Endodermal cell (in vitro differentiated cells): ENCODE data around the gene ARID3B. TPM values are rescaled to one million over a fixed set of nuclear protein-coding genes. Genes with fewer than 3 reads are reported as not detected.
A peak's percentile ranks its signal among the peaks of the same experiment; 100 is the strongest.

Experiments
- DNase-seq: peaks from one replicate; pipeline ENCODE4 v3.0.0-alpha.2; 2017
- H3K27ac ChIP-seq: 2 replicates; pipeline ENCODE4 v1.5.1; 2013; ENCODE audit warnings: mild to moderate bottlenecking, low read depth, low read length, moderate library complexity
- H3K27me3 ChIP-seq: 2 replicates; pipeline ENCODE4 v1.6.1; 2013; ENCODE audit warnings: mild to moderate bottlenecking, low read length, moderate library complexity; ENCODE audit not compliant: insufficient read depth, control insufficient read depth, poor library complexity, severe bottlenecking
- H3K36me3 ChIP-seq: 2 replicates; pipeline ENCODE4 v1.7.0; 2013; ENCODE audit warnings: mild to moderate bottlenecking, low read length, moderate library complexity; ENCODE audit not compliant: control insufficient read depth, insufficient read depth
- H3K4me1 ChIP-seq: one replicate; pipeline ENCODE4 v1.7.0; 2013; ENCODE audit warnings: low read length; ENCODE audit not compliant: control insufficient read depth, insufficient read depth
- H3K4me3 ChIP-seq: 2 replicates; pipeline ENCODE4 v1.5.1; 2013; ENCODE audit warnings: mild to moderate bottlenecking, low read length, moderate library complexity
- H3K9ac ChIP-seq: 2 replicates; pipeline ENCODE4 v1.6.1; 2013; ENCODE audit warnings: mild to moderate bottlenecking, low read length, moderate library complexity; ENCODE audit not compliant: poor library complexity, severe bottlenecking; ENCODE audit errors: extremely low read depth
- H3K9me3 ChIP-seq: 2 replicates; pipeline ENCODE4 v1.6.1; 2013; ENCODE audit warnings: mild to moderate bottlenecking, low read length, moderate library complexity; ENCODE audit not compliant: control insufficient read depth
- H3K27ac Mint-ChIP-seq: 2 replicates; pipeline ENCODE4 v1.8.0; 2020; ENCODE audit warnings: mixed read lengths
- H3K27me3 Mint-ChIP-seq: 2 replicates; pipeline ENCODE4 v1.8.0; 2021; ENCODE audit warnings: mild to moderate bottlenecking, mixed read lengths; ENCODE audit not compliant: insufficient read depth
- H3K36me3 Mint-ChIP-seq: 2 replicates; pipeline ENCODE4 v1.8.0; 2020; ENCODE audit warnings: low read depth, mixed read lengths
- H3K4me1 Mint-ChIP-seq: 2 replicates; pipeline ENCODE4 v1.8.0; 2020; ENCODE audit warnings: mixed read lengths
- H3K4me3 Mint-ChIP-seq: 2 replicates; pipeline ENCODE4 v1.8.0; 2020; ENCODE audit warnings: mild to moderate bottlenecking, moderate library complexity, mixed read lengths
- H3K9me3 Mint-ChIP-seq: 2 replicates; pipeline ENCODE4 v1.8.0; 2020; ENCODE audit warnings: mild to moderate bottlenecking, mixed read lengths
- CTCF ChIP-seq: fragments of 200-600 bp; sonication (generic); conservative IDR thresholded peaks from 2 replicates; pipeline ENCODE4 v1.5.0; 2021; ENCODE audit warnings: antibody characterized with exemption, mild to moderate bottlenecking
- WGBS, 2 experiments: methylation state at CpG; one replicate each; pipeline versions ENCODE4 v1.1.5 to v1.1.7; 2013; ENCODE audit warnings: missing lambda C conversion rate in 2 of 2, mixed read lengths in 1 of 2; ENCODE audit not compliant: insufficient coverage in 1 of 2, insufficient read length in 1 of 2; 5-methylcytosine and 5-hydroxymethylcytosine counted together
- total RNA-seq, 2 donors: library from RNA; stranded (reverse); fragmentation: NEBNext Ultra II Directional in 1 of 2; extraction: Animal tissue kit (Norgen Biotek cat#: 25700) in 1 of 2; gene quantifications; 2 replicates in 1 of 2; 3 replicates in 1 of 2; pipeline ENCODE4 v1.2.1, GENCODE V29; 2021

ARID3B gene
- total RNA-seq, 2 donors from 2014 or later, result 98.1 to 99.4 TPM

GRCh38 chr15:74564182-74564581, 23.2 kb downstream of the ARID3B start:
- H3K27ac ChIP-seq, result no peak overlapping the region
- no peaks in the 10 kb centered on the region for H3K27me3 ChIP-seq
- no peak overlapping the region for H3K9ac ChIP-seq
- Mint-ChIP-seq H3K4me3 (no peak overlapping the region), H3K27me3 (no peaks in the 10 kb centered on the region), H3K27ac (no peak overlapping the region), H3K9me3 (no peaks in the 10 kb centered on the region), H3K36me3 (peaks cover 39% of the 10 kb centered on the region), H3K4me1 (peaks cover 51% of the 10 kb centered on the region)
- no peak overlapping the region for H3K4me3 ChIP-seq
- DNase-seq, result no peak
- no peaks in the 10 kb centered on the region for H3K9me3 ChIP-seq
- H3K36me3 ChIP-seq, result peaks cover 58% of the 10 kb centered on the region
- H3K4me1 ChIP-seq, result peaks cover 16% of the 10 kb centered on the region
- WGBS, 2 experiments, result 100% methylated on average over 1 of the region's 1 CpG; no CpG with 5 or more reads in 1 of the 2 experiments
- TF ChIP-seq CTCF, result no peak

GRCh38 chr15:74565381-74566085, 24.5 kb downstream of the ARID3B start:
- WGBS, 2 experiments, result 85 to 100% methylated on average over 1 to 2 of the region's 2 CpGs
- Histone ChIP-seq H3K9ac (no peak overlapping the region), H3K4me1 (peaks cover 22% of the 10 kb centered on the region), H3K9me3 (no peaks in the 10 kb centered on the region), H3K27me3 (no peaks in the 10 kb centered on the region), H3K36me3 (peaks cover 67% of the 10 kb centered on the region), H3K4me3 (no peak overlapping the region), H3K27ac (no peak overlapping the region)
- peak; percentile 20 for DNase-seq
- TF ChIP-seq CTCF, result no peak
- peak overlapping the region; percentile 40 for H3K27ac Mint-ChIP-seq
- no peaks in the 10 kb centered on the region for H3K9me3 Mint-ChIP-seq
- H3K27me3 Mint-ChIP-seq, result no peaks in the 10 kb centered on the region
- H3K4me3 Mint-ChIP-seq, result no peak overlapping the region
- peaks cover 54% of the 10 kb centered on the region for H3K4me1 Mint-ChIP-seq
- H3K36me3 Mint-ChIP-seq, result peaks cover 36% of the 10 kb centered on the region

- Mint-ChIP-seq H3K27ac (no peak overlapping the region), H3K4me1 (peaks cover 48% of the 10 kb centered on the region), H3K4me3 (no peak overlapping the region), H3K27me3 (no peaks in the 10 kb centered on the region), H3K9me3 (no peaks in the 10 kb centered on the region), H3K36me3 (peaks cover 45% of the 10 kb centered on the region)
- H3K4me1 ChIP-seq, result peaks cover 22% of the 10 kb centered on the region
- WGBS, 2 experiments, result 53 to 70% methylated on average over 1 of the region's 1 CpG
- H3K9me3 ChIP-seq, result no peaks in the 10 kb centered on the region
- no peaks in the 10 kb centered on the region for H3K27me3 ChIP-seq
- H3K9ac ChIP-seq, result no peak overlapping the region
- H3K36me3 ChIP-seq, result peaks cover 78% of the 10 kb centered on the region
- no peak for TF ChIP-seq CTCF
- no peak overlapping the region for H3K4me3 ChIP-seq
- peak; percentile 39 for DNase-seq
- no peak overlapping the region for H3K27ac ChIP-seq
Observed at GRCh38 chr15:74568594-74568993, 27.6 kb downstream of the ARID3B start.
